Type B pancreatic cell (in vitro differentiated cells): ENCODE data around the gene PTGIS. TPM values are rescaled to one million over a fixed set of nuclear protein-coding genes. Genes with fewer than 3 reads are reported as not detected.

ENCODE experiments used
- DNase-seq: peaks from one replicate; pipeline ENCODE4 v3.0.0; 2021; ENCODE audit warnings: mixed read lengths; ENCODE audit not compliant: unreplicated experiment; ENCODE audit errors: extremely low spot score
- H3K27ac Mint-ChIP-seq: 2 replicates; pipeline ENCODE4 v1.8.0; 2021; ENCODE audit warnings: mild to moderate bottlenecking, mixed read lengths
- H3K27me3 Mint-ChIP-seq: 2 replicates; pipeline ENCODE4 v1.8.0; 2021; ENCODE audit warnings: mixed read lengths
- H3K36me3 Mint-ChIP-seq: 2 replicates; pipeline ENCODE4 v1.8.0; 2021; ENCODE audit warnings: mixed read lengths
- H3K4me1 Mint-ChIP-seq: one replicate; pipeline ENCODE4 v1.8.0; 2021; ENCODE audit warnings: mixed read lengths; ENCODE audit not compliant: unreplicated experiment
- H3K4me3 Mint-ChIP-seq: 2 replicates; pipeline ENCODE4 v1.8.0; 2021; ENCODE audit warnings: mild to moderate bottlenecking, mixed read lengths
- H3K9me3 Mint-ChIP-seq: 2 replicates; pipeline ENCODE4 v1.8.0; 2021; ENCODE audit warnings: mixed read lengths
- total RNA-seq: library from RNA; stranded (reverse); gene quantifications from 2 replicates; pipeline ENCODE4 v1.2.1, GENCODE V29; 2021; ENCODE audit warnings: low replicate concordance
- TF ChIP-seq, protein P1 (sequence below): fragments of 200-600 bp; sonication (generic); conservative IDR thresholded peaks from 2 replicates; pipeline ENCODE4 v1.5.0; 2021; ENCODE audit warnings: antibody characterized with exemption, mild to moderate bottlenecking

Gene PTGIS
- total RNA-seq, 1 donor from 2014 or later = 33.3 TPM

DNA sequence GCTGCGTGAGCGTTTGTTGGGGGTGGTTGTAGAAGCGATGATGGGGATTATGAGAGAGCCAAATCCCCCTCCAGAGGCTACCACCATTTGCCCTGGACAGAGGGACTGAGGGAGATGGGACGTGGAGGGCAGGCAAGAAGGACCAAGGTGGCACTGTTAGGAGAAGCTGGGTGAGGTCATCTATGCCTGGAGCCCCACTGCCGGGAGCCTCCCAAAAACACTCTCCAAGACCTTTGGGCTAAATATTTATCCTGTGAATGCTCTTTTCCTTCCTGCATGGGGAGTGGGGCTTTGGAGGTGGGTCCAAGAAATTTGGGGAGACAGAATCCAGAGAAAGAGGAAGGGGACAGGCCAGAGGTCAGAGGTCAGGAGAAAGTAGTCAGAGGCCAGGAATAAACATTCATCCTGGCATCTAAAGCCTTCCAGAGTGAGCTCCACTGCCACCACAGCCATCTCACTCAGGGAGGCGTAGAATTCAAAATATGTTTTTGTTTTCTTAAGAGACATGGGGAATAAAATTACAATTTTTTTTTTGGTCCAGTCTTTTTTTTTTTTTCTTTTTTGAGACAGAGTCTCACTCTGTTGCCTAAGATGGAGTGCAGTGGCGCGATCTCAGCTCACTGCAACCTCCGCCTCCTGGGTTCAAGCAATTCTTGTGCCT is 17.8 kb upstream of the PTGIS start:
- TF ChIP-seq, protein P1, sequence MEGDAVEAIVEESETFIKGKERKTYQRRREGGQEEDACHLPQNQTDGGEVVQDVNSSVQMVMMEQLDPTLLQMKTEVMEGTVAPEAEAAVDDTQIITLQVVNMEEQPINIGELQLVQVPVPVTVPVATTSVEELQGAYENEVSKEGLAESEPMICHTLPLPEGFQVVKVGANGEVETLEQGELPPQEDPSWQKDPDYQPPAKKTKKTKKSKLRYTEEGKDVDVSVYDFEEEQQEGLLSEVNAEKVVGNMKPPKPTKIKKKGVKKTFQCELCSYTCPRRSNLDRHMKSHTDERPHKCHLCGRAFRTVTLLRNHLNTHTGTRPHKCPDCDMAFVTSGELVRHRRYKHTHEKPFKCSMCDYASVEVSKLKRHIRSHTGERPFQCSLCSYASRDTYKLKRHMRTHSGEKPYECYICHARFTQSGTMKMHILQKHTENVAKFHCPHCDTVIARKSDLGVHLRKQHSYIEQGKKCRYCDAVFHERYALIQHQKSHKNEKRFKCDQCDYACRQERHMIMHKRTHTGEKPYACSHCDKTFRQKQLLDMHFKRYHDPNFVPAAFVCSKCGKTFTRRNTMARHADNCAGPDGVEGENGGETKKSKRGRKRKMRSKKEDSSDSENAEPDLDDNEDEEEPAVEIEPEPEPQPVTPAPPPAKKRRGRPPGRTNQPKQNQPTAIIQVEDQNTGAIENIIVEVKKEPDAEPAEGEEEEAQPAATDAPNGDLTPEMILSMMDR = no peak
- peaks cover 53% of the 10 kb centered on the region for H3K4me1 Mint-ChIP-seq

DNA sequence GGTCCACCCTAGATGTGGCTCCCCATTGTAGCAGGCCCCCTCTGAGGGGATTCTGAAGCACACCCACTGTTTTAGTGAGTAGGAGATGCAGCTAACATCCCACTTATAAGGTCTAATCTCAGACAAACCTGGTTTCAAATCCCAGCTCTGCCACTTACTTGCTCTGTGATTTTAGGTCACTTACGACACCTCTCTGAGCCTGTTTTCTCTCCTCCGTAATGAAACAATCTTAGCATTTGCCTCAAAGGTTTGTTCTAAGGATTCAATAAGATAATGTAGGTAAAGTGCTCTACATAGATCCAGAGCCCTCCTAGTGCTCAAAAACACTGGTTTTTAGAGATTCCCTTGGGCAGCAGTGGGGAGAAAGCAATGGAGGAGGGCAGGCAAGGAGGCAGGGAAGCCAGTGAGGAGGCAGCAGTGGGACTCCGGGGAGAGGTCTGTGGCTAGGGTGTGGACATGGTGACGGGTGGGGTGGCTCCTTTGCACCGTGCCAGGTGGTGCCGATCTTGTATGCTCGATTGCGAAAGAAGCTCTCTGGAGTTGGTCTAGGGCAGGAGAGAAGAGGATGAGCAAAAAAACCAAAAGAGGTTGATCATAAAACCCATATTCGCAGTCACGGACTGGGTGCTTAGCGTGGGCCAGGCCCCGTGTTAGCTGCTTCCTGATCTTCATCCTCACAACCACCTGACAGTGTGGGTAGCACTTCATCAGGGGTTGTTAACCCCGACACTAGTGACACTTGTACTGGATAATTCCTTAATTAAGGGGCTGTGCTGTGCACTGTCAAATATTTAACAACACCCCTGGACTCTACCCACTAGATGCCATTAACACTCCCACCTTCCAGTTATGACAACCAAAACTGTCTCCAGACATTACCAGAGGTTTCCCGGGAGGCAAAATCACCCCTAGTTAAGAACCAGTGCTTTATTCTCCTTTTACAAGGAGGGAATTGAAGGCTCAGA is 16.8 kb upstream of the PTGIS start:
- Mint-ChIP-seq H3K9me3 (peaks cover 3% of the 10 kb centered on the region), H3K27me3 (no peaks in the 10 kb centered on the region), H3K27ac (peak overlapping the region; percentile 82), H3K36me3 (peaks cover 3% of the 10 kb centered on the region), H3K4me1 (peaks cover 48% of the 10 kb centered on the region), H3K4me3 (no peak overlapping the region)
- TF ChIP-seq, protein P1 = no peak
- no peak for DNase-seq

More for the DNA sequence above, 17.8 kb upstream of the PTGIS start:
- H3K27me3 Mint-ChIP-seq = no peaks in the 10 kb centered on the region
- no peak overlapping the region for H3K4me3 Mint-ChIP-seq
- no peak for DNase-seq
- peaks cover 3% of the 10 kb centered on the region for H3K9me3 Mint-ChIP-seq
- H3K27ac Mint-ChIP-seq = peak overlapping the region; percentile 82
- peaks cover 3% of the 10 kb centered on the region for H3K36me3 Mint-ChIP-seq

DNA sequence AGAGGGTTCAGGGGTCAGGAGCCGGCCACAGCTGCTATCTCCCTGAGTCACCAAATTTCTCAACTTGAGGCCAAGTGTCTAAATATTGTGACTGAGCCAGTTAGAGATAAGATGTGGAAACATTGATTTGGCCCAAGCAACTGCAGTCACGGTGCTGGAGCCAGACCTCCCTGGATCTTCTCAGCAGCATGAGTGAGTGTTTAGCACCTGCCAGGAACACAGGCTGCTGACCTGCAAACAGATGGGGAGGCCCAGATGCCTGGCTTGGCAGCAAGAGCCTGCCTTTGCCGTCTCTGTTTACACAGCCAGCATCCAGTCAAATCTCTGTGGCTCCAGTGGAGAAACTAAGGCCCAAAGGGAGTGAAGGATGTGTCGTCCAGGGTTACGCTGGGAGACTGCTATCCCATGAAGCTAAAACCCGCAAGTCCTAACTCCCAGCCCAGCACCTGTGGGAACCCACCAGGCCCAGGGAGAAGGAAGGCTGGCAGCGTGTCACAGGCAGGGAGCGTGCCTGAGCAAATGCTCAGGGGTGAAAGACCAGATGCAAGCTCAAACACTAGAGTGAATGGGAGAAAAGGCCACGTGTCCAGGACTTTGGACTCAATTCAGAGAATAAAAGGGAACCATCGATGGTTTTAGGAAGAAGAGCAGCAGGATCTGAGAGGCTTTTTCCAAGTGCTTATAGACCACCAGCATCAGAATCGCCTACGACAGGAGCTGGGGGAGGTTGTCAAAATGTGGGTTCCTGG is 15.9 kb upstream of the PTGIS start:
- no peak for DNase-seq
- peak overlapping the region; percentile 31 for H3K4me3 Mint-ChIP-seq
- TF ChIP-seq, protein P1 = no peak
- peaks cover 3% of the 10 kb centered on the region for H3K36me3 Mint-ChIP-seq
- H3K27me3 Mint-ChIP-seq = no peaks in the 10 kb centered on the region
- peaks cover 3% of the 10 kb centered on the region for H3K9me3 Mint-ChIP-seq
- peaks cover 47% of the 10 kb centered on the region for H3K4me1 Mint-ChIP-seq
- H3K27ac Mint-ChIP-seq = peak overlapping the region; percentile 82

DNA sequence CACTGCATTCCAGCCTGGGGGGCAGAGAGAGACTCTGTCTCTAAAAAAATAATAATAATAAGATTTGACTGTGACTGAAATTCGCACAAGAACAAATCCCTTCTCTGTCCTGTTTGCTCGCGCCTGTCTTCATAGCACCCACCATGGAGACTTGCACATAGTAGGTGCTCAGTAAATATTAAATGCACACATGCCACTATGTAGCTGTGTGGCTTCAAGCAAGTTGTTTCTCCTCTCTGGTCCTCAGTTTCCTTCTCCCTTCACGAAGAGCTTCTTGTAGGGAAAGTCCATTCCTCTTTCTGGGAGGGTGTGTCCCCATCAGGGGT is 15.4 kb upstream of the PTGIS start:
- H3K36me3 Mint-ChIP-seq = peaks cover 3% of the 10 kb centered on the region
- peak overlapping the region; percentile 82 for H3K27ac Mint-ChIP-seq
- H3K9me3 Mint-ChIP-seq = peaks cover 3% of the 10 kb centered on the region
- H3K4me1 Mint-ChIP-seq = peaks cover 42% of the 10 kb centered on the region
- peak overlapping the region; percentile 31 for H3K4me3 Mint-ChIP-seq
- H3K27me3 Mint-ChIP-seq = no peaks in the 10 kb centered on the region
- TF ChIP-seq, protein P1 = no peak
- DNase-seq = no peak
